Measurements from ENCODE around the gene DYRK1A. TPM values are rescaled to one million over a fixed set of nuclear protein-coding genes. Genes with fewer than 3 reads are reported as not detected.

The DYRK1A gene
- polyA plus RNA-seq, 1 donor (not counting 4 experiments of a cell fraction or from before 2014, with no cell fraction given) = 25.3 TPM

DNA sequence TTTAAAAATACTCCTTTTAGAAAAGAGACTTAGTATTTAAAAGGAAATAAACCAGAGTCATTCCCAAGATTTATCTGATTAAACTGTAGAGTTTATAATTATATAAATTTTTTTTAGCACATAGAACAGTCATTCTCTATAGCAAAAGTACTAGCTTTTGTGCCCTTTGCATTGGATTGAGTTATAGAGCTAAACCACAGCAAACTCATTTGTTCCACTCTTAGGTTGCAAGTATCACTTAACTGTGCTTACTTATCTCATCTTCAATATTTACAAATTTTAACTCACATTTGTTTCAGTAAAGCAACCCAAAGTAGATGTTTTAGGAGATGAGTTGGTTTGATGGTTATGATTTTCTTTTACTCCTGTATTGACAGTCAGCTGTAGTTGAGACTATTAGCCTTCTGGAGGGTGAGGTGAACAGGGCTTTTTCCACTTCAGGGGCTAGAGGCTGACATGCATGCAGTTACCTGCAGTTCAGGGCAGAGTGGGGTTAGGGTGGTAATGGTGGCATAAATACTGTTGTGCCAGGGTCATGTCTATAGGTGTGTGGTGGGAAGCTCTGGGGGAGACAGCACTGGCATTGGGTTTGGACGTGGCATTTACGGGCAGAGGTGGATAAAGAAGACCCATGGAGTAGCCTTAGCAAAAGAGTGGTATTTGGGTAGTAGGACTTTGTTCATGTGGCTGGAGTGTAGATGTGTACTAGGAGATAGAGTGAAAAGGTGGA is 42.1 kb downstream of the DYRK1A start:
- H3K27me3 ChIP-seq (ENCODE audit: control insufficient read depth, extremely low read depth, insufficient read depth, low read length) = no peaks in the 10 kb centered on the region
- DNase-seq (ENCODE audit: low read depth, low spot score) (no peak), FAIRE-seq (no peak)
- no peak overlapping the region for H3K4me3 ChIP-seq (ENCODE audit: control insufficient read depth in 2 of 3, extremely low read depth in 1 of 3, insufficient read depth in 2 of 3, low read depth in 1 of 3, low read length in 3 of 3)
- H3K9ac ChIP-seq (ENCODE audit: control insufficient read depth, extremely low read depth, insufficient read depth, low read length) = no peak overlapping the region
- peaks cover 97% of the 10 kb centered on the region for H3K79me2 ChIP-seq (ENCODE audit: control insufficient read depth, insufficient read depth, low read length)
- peaks cover 3% of the 10 kb centered on the region for H3K9me1 ChIP-seq (ENCODE audit: control insufficient read depth, extremely low read depth, insufficient read depth, low read length)
- no peaks in the 10 kb centered on the region for H3K36me3 ChIP-seq (ENCODE audit: control insufficient read depth in 2 of 2, extremely low read depth in 1 of 2, insufficient read depth in 2 of 2, low read length in 2 of 2)
- dilution Hi-C loops (cut with MboI; ENCODE audit: extremely low pct_ligation_motif_present, low sequenced_read_pairs) = no loop called here
- no peaks in the 10 kb centered on the region for H3K9me3 ChIP-seq (ENCODE audit: control insufficient read depth, low read depth, low read length)
- TF ChIP-seq EZH2 (IDR thresholded peaks at IDR 0.05; ENCODE audit: low read length) = no peak
- TF ChIP-seq, protein P1, sequence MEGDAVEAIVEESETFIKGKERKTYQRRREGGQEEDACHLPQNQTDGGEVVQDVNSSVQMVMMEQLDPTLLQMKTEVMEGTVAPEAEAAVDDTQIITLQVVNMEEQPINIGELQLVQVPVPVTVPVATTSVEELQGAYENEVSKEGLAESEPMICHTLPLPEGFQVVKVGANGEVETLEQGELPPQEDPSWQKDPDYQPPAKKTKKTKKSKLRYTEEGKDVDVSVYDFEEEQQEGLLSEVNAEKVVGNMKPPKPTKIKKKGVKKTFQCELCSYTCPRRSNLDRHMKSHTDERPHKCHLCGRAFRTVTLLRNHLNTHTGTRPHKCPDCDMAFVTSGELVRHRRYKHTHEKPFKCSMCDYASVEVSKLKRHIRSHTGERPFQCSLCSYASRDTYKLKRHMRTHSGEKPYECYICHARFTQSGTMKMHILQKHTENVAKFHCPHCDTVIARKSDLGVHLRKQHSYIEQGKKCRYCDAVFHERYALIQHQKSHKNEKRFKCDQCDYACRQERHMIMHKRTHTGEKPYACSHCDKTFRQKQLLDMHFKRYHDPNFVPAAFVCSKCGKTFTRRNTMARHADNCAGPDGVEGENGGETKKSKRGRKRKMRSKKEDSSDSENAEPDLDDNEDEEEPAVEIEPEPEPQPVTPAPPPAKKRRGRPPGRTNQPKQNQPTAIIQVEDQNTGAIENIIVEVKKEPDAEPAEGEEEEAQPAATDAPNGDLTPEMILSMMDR (optimal IDR thresholded peaks at IDR 0.05 in 1 of 3, IDR thresholded peaks at IDR 0.05 in 1 of 3, conservative IDR thresholded peaks at IDR 0.05 in 1 of 3; ENCODE audit: extremely low read depth in 1 of 3, insufficient read depth in 2 of 3, low read length in 3 of 3) = no peak
- no peaks in the 10 kb centered on the region for H3K4me1 ChIP-seq (ENCODE audit: control insufficient read depth, extremely low read depth, insufficient read depth, low read length)
- H2AFZ ChIP-seq (ENCODE audit: control insufficient read depth, low read length) = no peak overlapping the region
- H4K20me1 ChIP-seq (ENCODE audit: control insufficient read depth, extremely low read depth, insufficient read depth, low read length) = peaks cover 33% of the 10 kb centered on the region
- H3K27ac ChIP-seq (ENCODE audit: control insufficient read depth, insufficient read depth, low read length) = no peak overlapping the region
- no peak overlapping the region for H3K4me2 ChIP-seq (ENCODE audit: control insufficient read depth, extremely low read depth, insufficient read depth, low read depth, low read length)

DNA sequence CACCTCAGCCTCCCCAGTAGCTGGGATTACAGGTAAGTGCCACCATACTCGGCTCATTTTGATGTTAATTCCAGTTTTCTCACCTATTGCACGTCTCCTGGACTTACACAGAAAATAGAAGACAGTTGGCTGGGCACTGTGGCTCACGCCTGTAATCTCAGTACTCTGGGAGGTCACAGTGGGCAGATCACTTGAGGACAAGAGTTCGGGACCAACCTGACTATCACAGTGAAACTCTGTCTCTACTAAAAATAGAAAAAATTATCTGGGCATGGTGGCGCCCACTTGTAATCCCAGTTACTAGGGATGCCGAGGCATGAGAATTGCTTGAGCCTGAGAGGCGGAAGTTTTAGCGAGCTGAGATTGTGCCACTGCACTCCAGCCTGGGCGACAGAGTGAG is 44.1 kb downstream of the DYRK1A start:
- no peak overlapping the region for H2AFZ ChIP-seq (ENCODE audit: control insufficient read depth, low read length)
- peaks cover 3% of the 10 kb centered on the region for H3K9me1 ChIP-seq (ENCODE audit: control insufficient read depth, extremely low read depth, insufficient read depth, low read length)
- no peak for TF ChIP-seq EZH2 (IDR thresholded peaks at IDR 0.05; ENCODE audit: low read length)
- TF ChIP-seq, protein P1 (optimal IDR thresholded peaks at IDR 0.05 in 1 of 3, IDR thresholded peaks at IDR 0.05 in 1 of 3, conservative IDR thresholded peaks at IDR 0.05 in 1 of 3; ENCODE audit: extremely low read depth in 1 of 3, insufficient read depth in 2 of 3, low read length in 3 of 3) = no peak
- H3K27me3 ChIP-seq (ENCODE audit: control insufficient read depth, extremely low read depth, insufficient read depth, low read length) = no peaks in the 10 kb centered on the region
- no peaks in the 10 kb centered on the region for H3K4me1 ChIP-seq (ENCODE audit: control insufficient read depth, extremely low read depth, insufficient read depth, low read length)
- no peak overlapping the region for H3K4me2 ChIP-seq (ENCODE audit: control insufficient read depth, extremely low read depth, insufficient read depth, low read depth, low read length)
- H3K4me3 ChIP-seq (ENCODE audit: control insufficient read depth in 2 of 3, extremely low read depth in 1 of 3, insufficient read depth in 2 of 3, low read depth in 1 of 3, low read length in 3 of 3) = no peak overlapping the region
- no peaks in the 10 kb centered on the region for H3K9me3 ChIP-seq (ENCODE audit: control insufficient read depth, low read depth, low read length)
- H3K27ac ChIP-seq (ENCODE audit: control insufficient read depth, insufficient read depth, low read length) = no peak overlapping the region
- H4K20me1 ChIP-seq (ENCODE audit: control insufficient read depth, extremely low read depth, insufficient read depth, low read length) = peaks cover 19% of the 10 kb centered on the region
- dilution Hi-C loops (cut with MboI; ENCODE audit: extremely low pct_ligation_motif_present, low sequenced_read_pairs) = no loop called here
- H3K36me3 ChIP-seq (ENCODE audit: control insufficient read depth in 2 of 2, extremely low read depth in 1 of 2, insufficient read depth in 2 of 2, low read length in 2 of 2) = no peaks in the 10 kb centered on the region
- DNase-seq (ENCODE audit: low read depth, low spot score) (no peak), FAIRE-seq (no peak)
- no peak overlapping the region for H3K9ac ChIP-seq (ENCODE audit: control insufficient read depth, extremely low read depth, insufficient read depth, low read length)
- peaks cover 97% of the 10 kb centered on the region for H3K79me2 ChIP-seq (ENCODE audit: control insufficient read depth, insufficient read depth, low read length)
